Neural cell (in vitro differentiated cells): ENCODE measurements around the gene MAML3. TPM values are rescaled to one million over a fixed set of nuclear protein-coding genes. Genes with fewer than 3 reads are reported as not detected.

Experiments used
- H2AFZ ChIP-seq: fragments of 200-600, 300-800 bp; sonication (generic), shearing (Covaris generic); 2 replicates; pipeline ENCODE4 v1.6.0; 2014; ENCODE audit warnings: low read depth, mild to moderate bottlenecking, antibody characterized with exemption, low read length, moderate library complexity
- H3F3A ChIP-seq: fragments of 200-600 bp; shearing (Covaris generic); 2 replicates; pipeline ENCODE4 v1.6.1; 2016; ENCODE audit warnings: mild to moderate bottlenecking, moderate library complexity, mixed read lengths, antibody characterized with exemption, low read length; ENCODE audit not compliant: insufficient read depth, poor library complexity, severe bottlenecking
- H3K27ac ChIP-seq: fragments of 200-600, 300-800 bp; sonication (generic), shearing (Covaris generic); 2 replicates; pipeline ENCODE4 v1.5.1; 2014; ENCODE audit warnings: mild to moderate bottlenecking, low read length, moderate library complexity
- H3K27me3 ChIP-seq: fragments of 300-800, 200-600 bp; sonication (generic), shearing (Covaris generic); 2 replicates; pipeline ENCODE4 v1.6.0; 2014; ENCODE audit warnings: mild to moderate bottlenecking, low read depth, low read length, moderate library complexity; ENCODE audit not compliant: insufficient read depth
- H3K36me3 ChIP-seq: fragments of 300-800, 200-600 bp; sonication (generic), shearing (Covaris generic); 2 replicates; pipeline ENCODE4 v1.5.1; 2014; ENCODE audit warnings: mild to moderate bottlenecking, antibody characterized with exemption, low read length, moderate library complexity; ENCODE audit not compliant: insufficient read depth
- H3K4me2 ChIP-seq: fragments of 300-800, 200-600 bp; sonication (generic), shearing (Covaris generic); 2 replicates; pipeline ENCODE4 v1.6.0; 2014; ENCODE audit warnings: mild to moderate bottlenecking, low read length
- H3K4me3 ChIP-seq: fragments of 300-800, 200-600 bp; sonication (generic), shearing (Covaris generic); 2 replicates; pipeline ENCODE4 v1.5.1; 2014; ENCODE audit warnings: mild to moderate bottlenecking, low read length, moderate library complexity
- H3K79me2 ChIP-seq: fragments of 200-600 bp; shearing (Covaris generic); replicated peaks from 2 replicates; pipeline ENCODE4 v1.6.0; 2014; ENCODE audit warnings: mild to moderate bottlenecking, low read length, moderate library complexity; ENCODE audit not compliant: insufficient read depth
- H3K9ac ChIP-seq: fragments of 300-800, 200-600 bp; sonication (generic), shearing (Covaris generic); 2 replicates; pipeline ENCODE4 v1.6.1; 2016; ENCODE audit warnings: mild to moderate bottlenecking, low read length, mixed read lengths
- H3K9me2 ChIP-seq: fragments of 200-600 bp; shearing (Covaris generic); 2 replicates; pipeline ENCODE4 v1.6.1; 2016; ENCODE audit warnings: mild to moderate bottlenecking, low read length, mixed read lengths; ENCODE audit not compliant: insufficient read depth
- H3K9me3 ChIP-seq: fragments of 200-600, 300-800 bp; sonication (generic), shearing (Covaris generic); 2 replicates; pipeline ENCODE4 v1.6.1; 2016; ENCODE audit warnings: mild to moderate bottlenecking, mixed run types, low read length, moderate library complexity, mixed read lengths
- H4K20me1 ChIP-seq: fragments of 200-600 bp; shearing (Covaris generic); 2 replicates; pipeline ENCODE4 v1.6.1; 2016; ENCODE audit warnings: mild to moderate bottlenecking, mixed run types; ENCODE audit not compliant: insufficient read depth
- CTCF ChIP-seq: fragments of 450-650 bp; IDR thresholded peaks from 2 replicates; pipeline ENCODE4 v1.5.1; 2014; ENCODE audit warnings: antibody characterized with exemption, mild to moderate bottlenecking, moderate library complexity; ENCODE audit not compliant: poor library complexity, severe bottlenecking
- EP300 ChIP-seq: fragments of 450-650 bp; conservative IDR thresholded peaks from 2 replicates; pipeline ENCODE4 v1.6.1; 2014; ENCODE audit warnings: antibody characterized with exemption, mild to moderate bottlenecking, moderate library complexity; ENCODE audit not compliant: poor library complexity, severe bottlenecking
- EZH2 ChIP-seq: fragments of 200-600, 300-800 bp; shearing (Covaris generic), sonication (generic); IDR thresholded peaks from 2 replicates; pipeline ENCODE4 v1.6.1; 2014; ENCODE audit warnings: antibody characterized with exemption, low read length, borderline replicate concordance, mild to moderate bottlenecking; ENCODE audit not compliant: insufficient read depth, poor library complexity, severe bottlenecking
- MXI1 ChIP-seq: fragments of 450-650 bp; conservative IDR thresholded peaks from 2 replicates; pipeline ENCODE4 v1.6.1; 2014; ENCODE audit warnings: antibody characterized with exemption, mild to moderate bottlenecking; ENCODE audit not compliant: poor library complexity, severe bottlenecking
- POLR2AphosphoS5 ChIP-seq: IDR thresholded peaks from 2 replicates; pipeline ENCODE4 v1.6.1; 2012
- SMC3 ChIP-seq: fragments of 450-650 bp; conservative IDR thresholded peaks from 2 replicates; pipeline ENCODE4 v1.6.1; 2014; ENCODE audit warnings: antibody characterized with exemption, mild to moderate bottlenecking, moderate library complexity; ENCODE audit not compliant: poor library complexity
- TAF1 ChIP-seq: IDR thresholded peaks from 2 replicates; pipeline ENCODE4 v1.6.1; 2012; ENCODE audit warnings: low read depth
- polyA plus RNA-seq: library from polyadenylated mRNA; depleted of rRNA; stranded (reverse); fragments of >200 nt; gene quantifications from 2 replicates; pipeline ENCODE4 v1.2.3, GENCODE V29; 2014
- TF ChIP-seq, protein P1 (sequence below): IDR thresholded peaks from 2 replicates; pipeline ENCODE4 v1.6.1; 2012; ENCODE audit warnings: borderline replicate concordance

MAML3 gene
- polyA plus RNA-seq, 1 donor from 2014 or later, result 10.2 TPM

GRCh38 chr4:140066031-140066930, 87.7 kb downstream of the MAML3 start:
- Histone ChIP-seq H3K36me3 (no peaks in the 10 kb centered on the region), H3K79me2 (peaks cover 9% of the 10 kb centered on the region), H3K4me2 (no peak overlapping the region), H3K27me3 (no peaks in the 10 kb centered on the region), H3K9ac (no peak overlapping the region), H3K9me3 (no peaks in the 10 kb centered on the region), H4K20me1 (no peaks in the 10 kb centered on the region), H3F3A (peaks cover 2% of the 10 kb centered on the region), H3K4me3 (no peak overlapping the region), H3K9me2 (no peaks in the 10 kb centered on the region), H2AFZ (no peak overlapping the region), H3K27ac (no peak overlapping the region)
- TF ChIP-seq MXI1 (no peak), EZH2 (no peak), SMC3 (no peak), CTCF (no peak), TAF1 (no peak)
- TF ChIP-seq, protein P1, sequence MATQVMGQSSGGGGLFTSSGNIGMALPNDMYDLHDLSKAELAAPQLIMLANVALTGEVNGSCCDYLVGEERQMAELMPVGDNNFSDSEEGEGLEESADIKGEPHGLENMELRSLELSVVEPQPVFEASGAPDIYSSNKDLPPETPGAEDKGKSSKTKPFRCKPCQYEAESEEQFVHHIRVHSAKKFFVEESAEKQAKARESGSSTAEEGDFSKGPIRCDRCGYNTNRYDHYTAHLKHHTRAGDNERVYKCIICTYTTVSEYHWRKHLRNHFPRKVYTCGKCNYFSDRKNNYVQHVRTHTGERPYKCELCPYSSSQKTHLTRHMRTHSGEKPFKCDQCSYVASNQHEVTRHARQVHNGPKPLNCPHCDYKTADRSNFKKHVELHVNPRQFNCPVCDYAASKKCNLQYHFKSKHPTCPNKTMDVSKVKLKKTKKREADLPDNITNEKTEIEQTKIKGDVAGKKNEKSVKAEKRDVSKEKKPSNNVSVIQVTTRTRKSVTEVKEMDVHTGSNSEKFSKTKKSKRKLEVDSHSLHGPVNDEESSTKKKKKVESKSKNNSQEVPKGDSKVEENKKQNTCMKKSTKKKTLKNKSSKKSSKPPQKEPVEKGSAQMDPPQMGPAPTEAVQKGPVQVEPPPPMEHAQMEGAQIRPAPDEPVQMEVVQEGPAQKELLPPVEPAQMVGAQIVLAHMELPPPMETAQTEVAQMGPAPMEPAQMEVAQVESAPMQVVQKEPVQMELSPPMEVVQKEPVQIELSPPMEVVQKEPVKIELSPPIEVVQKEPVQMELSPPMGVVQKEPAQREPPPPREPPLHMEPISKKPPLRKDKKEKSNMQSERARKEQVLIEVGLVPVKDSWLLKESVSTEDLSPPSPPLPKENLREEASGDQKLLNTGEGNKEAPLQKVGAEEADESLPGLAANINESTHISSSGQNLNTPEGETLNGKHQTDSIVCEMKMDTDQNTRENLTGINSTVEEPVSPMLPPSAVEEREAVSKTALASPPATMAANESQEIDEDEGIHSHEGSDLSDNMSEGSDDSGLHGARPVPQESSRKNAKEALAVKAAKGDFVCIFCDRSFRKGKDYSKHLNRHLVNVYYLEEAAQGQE, result no peak

DNA sequence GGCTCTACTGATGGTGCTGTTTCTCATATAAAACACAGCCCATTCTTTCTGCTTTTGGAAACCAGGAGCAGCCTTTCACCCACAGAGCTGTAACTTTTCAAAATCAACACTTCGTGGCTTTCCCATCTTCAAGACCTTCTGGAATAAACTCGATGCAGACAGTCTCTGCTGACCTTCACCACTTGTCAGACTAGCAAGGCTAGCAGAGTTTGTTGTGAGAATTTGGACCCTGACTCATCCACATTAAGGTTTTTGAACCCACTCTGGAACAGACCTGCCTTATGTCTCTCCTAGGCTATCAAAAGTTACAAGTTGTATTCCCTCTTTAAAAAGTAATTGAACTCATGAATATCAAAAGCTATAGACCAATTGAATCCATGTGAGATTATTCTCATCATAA, 88.6 kb downstream of the MAML3 start:
- no peak overlapping the region for H3K9ac ChIP-seq
- H2AFZ ChIP-seq, result no peak overlapping the region
- no peak overlapping the region for H3K4me2 ChIP-seq
- no peaks in the 10 kb centered on the region for H3K9me3 ChIP-seq
- peaks cover 3% of the 10 kb centered on the region for H3F3A ChIP-seq
- H4K20me1 ChIP-seq, result no peaks in the 10 kb centered on the region
- peaks cover 12% of the 10 kb centered on the region for H3K79me2 ChIP-seq
- no peaks in the 10 kb centered on the region for H3K9me2 ChIP-seq
- H3K36me3 ChIP-seq, result no peaks in the 10 kb centered on the region
- H3K4me3 ChIP-seq, result no peak overlapping the region
- no peaks in the 10 kb centered on the region for H3K27me3 ChIP-seq
- H3K27ac ChIP-seq, result no peak overlapping the region
- TF ChIP-seq EP300 (no peak), MXI1 (no peak), SMC3 (no peak), TAF1 (no peak), CTCF (no peak), POLR2AphosphoS5 (no peak)
